Transverse colon (tissue), 3 donors: ENCODE measurements around the gene AGTPBP1.

Experiments used
- EP300 ChIP-seq: sonication (generic); formaldehyde crosslinking; IDR thresholded peaks from one replicate; pipeline ENCODE4 v1.6.1; 2017; ENCODE audit warnings: antibody characterized with exemption, low read depth
- POLR2A ChIP-seq: fragments of 450-650 bp; IDR thresholded peaks from one replicate; pipeline ENCODE4 v1.6.1; 2016; ENCODE audit warnings: antibody characterized with exemption, mild to moderate bottlenecking, moderate library complexity
- TF ChIP-seq, protein P1 (sequence below), 5 experiments: fragments of 200-600 bp in 3 of 5; fragments of 450-650 bp in 2 of 5; sonication (generic) in 3 of 5; IDR thresholded peaks; 1 replicate in 2 of 5; 2 replicates in 3 of 5; pipeline ENCODE4 v1.5.1; 2016 to 2017; ENCODE audit warnings: antibody characterized with exemption in 5 of 5, inconsistent platforms in 3 of 5, mild to moderate bottlenecking in 2 of 5, moderate library complexity in 1 of 5

DNA sequence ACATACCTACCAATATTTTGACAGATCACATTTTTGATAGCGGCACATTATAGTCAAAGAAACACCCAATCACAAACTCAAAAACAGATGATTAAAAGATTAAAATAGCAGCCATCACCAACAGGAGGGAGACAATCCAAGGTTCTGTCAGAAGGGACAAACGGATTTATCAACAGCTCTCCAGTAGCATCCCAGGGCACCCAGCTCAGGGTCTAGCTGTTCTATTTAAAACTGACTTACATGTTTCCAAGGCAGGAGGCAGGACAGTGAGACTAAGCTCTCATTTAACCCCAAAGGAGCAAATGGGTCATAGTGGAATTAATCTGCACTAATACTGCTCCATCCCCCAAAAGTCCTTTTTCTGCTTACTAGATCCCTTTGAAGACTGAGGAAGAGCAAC is 3.2 kb downstream of the AGTPBP1 start:
- TF ChIP-seq POLR2A (no peak), EP300 (no peak)
- TF ChIP-seq, protein P1, sequence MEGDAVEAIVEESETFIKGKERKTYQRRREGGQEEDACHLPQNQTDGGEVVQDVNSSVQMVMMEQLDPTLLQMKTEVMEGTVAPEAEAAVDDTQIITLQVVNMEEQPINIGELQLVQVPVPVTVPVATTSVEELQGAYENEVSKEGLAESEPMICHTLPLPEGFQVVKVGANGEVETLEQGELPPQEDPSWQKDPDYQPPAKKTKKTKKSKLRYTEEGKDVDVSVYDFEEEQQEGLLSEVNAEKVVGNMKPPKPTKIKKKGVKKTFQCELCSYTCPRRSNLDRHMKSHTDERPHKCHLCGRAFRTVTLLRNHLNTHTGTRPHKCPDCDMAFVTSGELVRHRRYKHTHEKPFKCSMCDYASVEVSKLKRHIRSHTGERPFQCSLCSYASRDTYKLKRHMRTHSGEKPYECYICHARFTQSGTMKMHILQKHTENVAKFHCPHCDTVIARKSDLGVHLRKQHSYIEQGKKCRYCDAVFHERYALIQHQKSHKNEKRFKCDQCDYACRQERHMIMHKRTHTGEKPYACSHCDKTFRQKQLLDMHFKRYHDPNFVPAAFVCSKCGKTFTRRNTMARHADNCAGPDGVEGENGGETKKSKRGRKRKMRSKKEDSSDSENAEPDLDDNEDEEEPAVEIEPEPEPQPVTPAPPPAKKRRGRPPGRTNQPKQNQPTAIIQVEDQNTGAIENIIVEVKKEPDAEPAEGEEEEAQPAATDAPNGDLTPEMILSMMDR (IDR thresholded peaks at IDR 0.05) = no peak
